Umbilical cord (tissue), 2 donors: ENCODE measurements around the gene KSR2. TPM values are rescaled to one million over a fixed set of nuclear protein-coding genes. Genes with fewer than 3 reads are reported as not detected.
"Not testable (repeated sequence)": the region's sequence is repeated elsewhere in the genome, so short reads cannot be mapped to it uniquely, and the experiment has no call there.

Experiments
- DNase-seq: peaks from one replicate; pipeline ENCODE4 v3.0.0-alpha.2; 2015; ENCODE audit warnings: low spot score
- total RNA-seq: library from RNA; depleted of rRNA; stranded (reverse); fragments of >200 nt; gene quantifications from one replicate; pipeline ENCODE4 v1.2.3, GENCODE V29; 2014; ENCODE audit warnings: low replicate concordance; ENCODE audit not compliant: insufficient read depth

Gene KSR2
- total RNA-seq, 1 donor from 2014 or later = 0.72 TPM

GRCh38 chr12:117860111-117860510 lies 108.7 kb downstream of the KSR2 start:
- DNase-seq = no peak

GRCh38 chr12:117857632-117858612 lies 110.9 kb downstream of the KSR2 start:
- DNase-seq = no peak

GRCh38 chr12:117857139-117857538 lies 111.7 kb downstream of the KSR2 start:
- DNase-seq = not testable (repeated sequence)

GRCh38 chr12:117855165-117855564 lies 113.6 kb downstream of the KSR2 start:
- DNase-seq = no peak

GRCh38 chr12:117854339-117855012 lies 114.3 kb downstream of the KSR2 start:
- no peak for DNase-seq

GRCh38 chr12:117853600-117853999 lies 115.2 kb downstream of the KSR2 start:
- no peak for DNase-seq

- peak; percentile 48 for DNase-seq
Observed at GRCh38 chr12:117850048-117850447, 118.7 kb downstream of the KSR2 start.

GRCh38 chr12:117847371-117847770 lies 121.4 kb downstream of the KSR2 start:
- DNase-seq = no peak

- no peak for DNase-seq
Observed at GRCh38 chr12:117845271-117845904, 123.4 kb downstream of the KSR2 start.

GRCh38 chr12:117844114-117844830 lies 124.5 kb downstream of the KSR2 start:
- no peak for DNase-seq

- DNase-seq = no peak
Observed at GRCh38 chr12:117842630-117843029, 126.2 kb downstream of the KSR2 start.

GRCh38 chr12:117842220-117842619 lies 126.6 kb downstream of the KSR2 start:
- no peak for DNase-seq

- DNase-seq = no peak
Observed at GRCh38 chr12:117837737-117838050, 131.1 kb downstream of the KSR2 start.

GRCh38 chr12:117836999-117837736 lies 131.6 kb downstream of the KSR2 start:
- DNase-seq = peak; percentile 90

GRCh38 chr12:117836476-117836875 lies 132.3 kb downstream of the KSR2 start:
- DNase-seq = no peak

GRCh38 chr12:117835156-117835555 lies 133.6 kb downstream of the KSR2 start:
- DNase-seq = no peak

- DNase-seq = no peak
Observed at GRCh38 chr12:117832459-117833457, 136.0 kb downstream of the KSR2 start.

GRCh38 chr12:117830471-117830870 lies 138.3 kb downstream of the KSR2 start:
- DNase-seq = peak; percentile 57

- no peak for DNase-seq
Observed at GRCh38 chr12:117829108-117829507, 139.7 kb downstream of the KSR2 start.

- no peak for DNase-seq
Observed at GRCh38 chr12:117827660-117828059, 141.1 kb downstream of the KSR2 start.
